GM19324 (cell line): ENCODE data around the gene THAP10.
"Not testable (repeated sequence)": the region's sequence is repeated elsewhere in the genome, so short reads cannot be mapped to it uniquely, and the experiment has no call there.

Experiments used
- ATAC-seq: cut with Tn5 transposase; IDR thresholded peaks from one replicate; pipeline ENCODE4 v1.9.1; 2021; ENCODE audit warnings: mild to moderate bottlenecking, moderate library complexity; ENCODE audit not compliant: unreplicated experiment, low FRiP score

Gene THAP10

DNA sequence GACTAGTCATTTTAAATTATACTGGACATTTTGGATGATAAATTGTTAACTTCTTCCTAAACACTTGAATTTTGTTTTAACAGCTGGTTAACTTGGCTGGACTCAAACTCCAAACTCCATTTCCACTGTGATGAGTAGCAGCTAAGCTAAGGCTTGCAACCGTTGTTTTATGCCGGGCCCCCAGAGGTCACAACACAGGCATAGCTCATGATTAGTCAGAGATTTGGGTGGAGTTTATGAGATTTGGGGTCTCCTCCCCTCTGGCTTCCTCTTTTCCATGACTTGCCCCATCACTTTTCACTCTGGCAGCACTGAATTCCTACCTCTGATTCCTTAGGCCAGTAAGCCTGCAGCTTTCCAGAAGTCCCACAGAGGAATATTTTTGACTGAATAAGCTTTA is 12.8 kb downstream of the THAP10 start:
- no peak for ATAC-seq

DNA sequence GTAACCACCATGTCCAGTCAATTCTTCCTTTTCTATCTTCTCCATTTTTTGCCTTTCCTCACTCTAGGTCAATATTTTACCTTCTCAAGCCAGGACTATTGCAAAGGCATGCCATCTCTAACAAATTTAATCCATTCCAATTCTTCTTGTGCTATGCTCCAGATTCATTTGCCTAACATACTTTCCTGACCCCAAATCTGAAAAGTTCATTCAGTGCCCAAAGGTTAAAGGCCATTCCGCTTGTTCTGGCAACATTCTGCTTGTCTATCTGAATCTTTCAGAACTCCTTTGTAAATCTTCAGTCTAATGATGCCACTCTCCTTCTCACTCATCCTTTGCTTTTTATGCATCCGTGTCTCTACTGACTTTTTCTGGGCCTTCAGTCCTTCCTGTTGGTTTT is 15.6 kb downstream of the THAP10 start:
- no peak for ATAC-seq

DNA sequence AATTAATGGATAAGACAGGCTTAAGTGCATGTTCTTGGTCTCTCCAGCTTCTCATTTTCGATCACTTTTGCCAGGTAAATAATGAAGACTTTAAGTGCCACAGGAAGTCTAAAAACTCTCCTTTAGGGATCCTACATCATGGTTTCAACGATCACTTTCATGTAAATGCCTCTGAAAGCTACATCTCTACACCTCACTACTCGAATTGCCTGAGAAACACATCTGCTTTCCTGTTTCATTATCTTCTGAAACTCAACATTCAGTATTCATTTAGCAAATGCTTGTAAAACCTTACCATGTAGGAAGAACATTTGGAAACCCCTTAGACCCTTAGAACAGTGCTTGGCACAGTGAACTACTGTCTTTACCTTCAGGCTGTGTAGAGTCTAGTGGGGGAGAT is 16.2 kb downstream of the THAP10 start:
- ATAC-seq: no peak

DNA sequence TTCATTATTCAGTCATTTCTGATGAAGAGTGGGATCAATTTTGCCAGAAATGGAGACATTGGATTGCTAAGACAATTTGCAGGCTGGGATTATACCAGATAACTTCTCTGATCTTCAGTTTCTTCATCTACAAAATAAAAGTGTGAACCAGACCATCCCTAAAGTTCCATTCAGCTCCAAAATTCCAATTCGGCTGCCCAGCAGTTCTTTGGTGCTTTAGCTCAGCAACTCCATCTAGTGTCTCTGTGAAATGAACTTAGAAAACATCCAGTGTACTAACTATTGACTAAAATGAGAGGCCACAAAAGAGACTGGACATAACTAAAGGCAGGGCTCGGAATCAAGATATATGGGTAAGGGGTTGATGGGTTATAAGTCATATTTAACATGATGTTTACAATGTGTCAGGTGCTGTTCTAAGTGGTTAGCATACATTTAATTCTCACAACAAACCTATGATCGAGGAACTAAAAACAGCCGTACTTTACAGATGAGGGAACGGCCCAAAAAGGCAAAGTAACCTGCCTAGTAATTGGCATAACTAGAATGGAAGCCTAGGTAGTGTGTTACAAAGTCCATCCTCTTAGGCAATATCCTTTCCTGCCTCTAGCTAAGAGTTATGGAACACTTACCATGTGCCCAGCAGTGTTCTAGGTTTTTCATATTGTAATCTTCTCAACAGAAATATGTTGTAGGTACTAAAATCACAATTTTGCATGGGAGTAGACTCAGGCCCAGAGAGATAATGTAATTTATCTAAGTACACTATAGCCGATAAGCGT is 17.0 kb downstream of the THAP10 start:
- no peak for ATAC-seq

DNA sequence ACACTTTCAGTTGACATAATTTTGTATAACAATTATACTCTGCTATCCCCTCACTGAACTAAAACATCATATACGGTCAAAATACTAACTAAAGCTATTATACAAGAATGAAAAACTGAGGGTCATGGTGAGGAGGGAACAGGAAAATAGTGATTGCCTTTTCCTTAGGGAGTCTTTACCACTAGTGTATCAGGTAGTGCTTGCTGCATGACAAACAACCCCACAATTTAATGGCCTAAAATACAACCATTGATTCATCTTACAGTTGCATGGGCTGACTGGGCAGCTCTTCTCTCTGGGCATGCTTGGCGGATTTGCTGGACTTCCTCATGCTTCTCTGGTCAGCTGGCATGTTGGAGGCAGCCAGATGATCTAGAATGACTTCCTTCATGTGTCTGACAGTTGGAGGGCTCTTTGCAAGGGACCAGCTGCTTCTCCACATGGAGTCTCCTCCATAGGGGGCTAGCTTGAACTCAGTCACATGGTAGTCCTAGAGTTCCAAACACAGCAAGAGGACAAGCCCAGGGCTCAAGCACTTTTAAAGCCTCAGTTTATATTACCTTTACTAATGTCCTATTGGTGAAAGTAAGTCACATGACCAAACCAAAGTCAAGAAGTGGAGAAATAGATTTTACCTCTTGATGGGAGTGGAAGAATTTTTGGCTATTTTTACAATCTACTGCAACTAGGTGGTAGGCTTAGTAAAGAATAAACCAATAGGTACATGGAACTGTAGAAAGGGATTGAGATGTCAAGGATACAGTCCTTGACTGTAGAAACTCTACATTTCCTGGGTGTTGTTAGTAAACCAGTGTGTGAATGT is 18.8 kb downstream of the THAP10 start:
- no peak for ATAC-seq

DNA sequence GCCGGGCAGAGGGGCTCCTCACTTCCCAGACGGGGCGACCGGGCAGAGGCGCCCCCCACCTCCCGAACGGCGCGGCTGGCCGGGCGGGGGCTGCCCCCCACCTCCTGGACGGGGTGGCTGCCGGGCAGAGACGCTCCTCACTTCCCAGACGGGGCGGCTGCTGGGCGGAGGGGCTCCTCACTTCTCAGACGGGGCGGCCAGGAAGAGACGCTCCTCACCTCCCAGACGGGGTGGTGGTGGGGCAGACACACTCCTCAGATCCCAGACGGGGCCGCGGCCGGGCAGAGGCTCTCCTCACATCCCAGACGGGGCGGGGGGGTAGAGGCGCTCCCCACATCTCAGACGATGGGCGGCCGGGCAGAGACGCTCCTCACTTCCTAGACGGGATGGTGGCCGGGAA is 20.7 kb downstream of the THAP10 start:
- not testable (repeated sequence) for ATAC-seq

DNA sequence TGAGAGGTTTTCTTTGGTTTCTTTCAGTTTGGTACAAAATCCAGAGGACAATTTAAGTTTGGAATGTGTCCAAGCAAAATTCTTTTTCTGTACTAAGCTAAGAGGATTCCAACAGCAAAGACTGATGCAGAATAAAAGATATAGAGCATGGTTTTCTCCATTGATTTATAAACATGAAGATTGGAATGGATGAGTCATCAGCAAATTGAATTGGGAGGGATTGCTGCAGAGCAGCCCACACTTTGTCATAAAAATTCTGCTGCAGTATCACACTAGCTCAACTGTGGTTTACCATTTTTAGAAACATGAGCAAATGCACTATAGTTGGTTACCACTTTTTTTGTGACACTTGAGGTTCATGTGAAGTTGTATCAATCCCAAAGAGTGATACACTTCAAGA is 22.2 kb downstream of the THAP10 start:
- ATAC-seq: no peak

DNA sequence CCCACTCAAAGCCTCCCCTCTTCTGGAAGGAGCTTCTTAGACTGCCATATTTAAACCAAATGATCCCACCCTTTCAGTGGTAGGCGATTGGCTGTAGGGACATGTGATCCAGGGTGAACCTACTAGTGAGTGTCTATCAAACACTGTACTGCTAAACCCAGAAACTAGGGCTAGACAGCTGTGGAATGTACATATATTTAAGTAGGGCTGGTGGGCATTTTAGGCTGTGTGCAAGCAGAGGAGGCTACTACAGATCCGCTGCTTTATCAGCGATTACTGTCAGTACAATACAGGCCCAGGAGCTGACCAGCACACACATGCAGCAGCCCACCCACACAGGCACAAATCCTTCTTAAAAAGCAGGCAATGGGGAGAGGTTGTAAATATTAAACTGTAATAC is 22.9 kb downstream of the THAP10 start:
- no peak for ATAC-seq

DNA sequence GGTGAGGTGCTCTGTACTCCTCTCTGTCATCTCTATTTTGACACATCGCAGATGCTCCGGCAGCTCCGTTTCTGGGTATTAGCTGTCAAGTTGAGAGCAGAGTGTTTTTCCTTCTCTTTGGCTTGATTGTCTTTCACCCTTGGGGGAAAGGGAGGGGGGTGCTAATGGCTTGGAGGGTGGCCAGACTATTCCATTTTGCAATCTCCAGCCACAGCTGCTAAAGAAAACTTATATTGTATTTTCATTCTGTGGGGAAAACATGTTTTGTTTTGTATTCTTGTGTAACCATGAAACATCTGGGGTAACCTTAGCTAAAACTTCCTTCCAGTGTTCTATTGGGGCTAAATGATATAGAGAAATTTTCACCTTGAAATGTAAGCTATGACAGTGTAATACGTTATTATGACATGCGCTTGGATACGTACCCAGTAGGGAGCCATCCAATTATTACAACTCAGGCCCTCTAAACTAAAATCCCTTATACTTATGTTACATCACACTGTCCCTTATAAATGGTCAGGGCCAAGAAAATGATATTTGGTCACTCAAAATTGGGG is 24.2 kb downstream of the THAP10 start:
- ATAC-seq: no peak

DNA sequence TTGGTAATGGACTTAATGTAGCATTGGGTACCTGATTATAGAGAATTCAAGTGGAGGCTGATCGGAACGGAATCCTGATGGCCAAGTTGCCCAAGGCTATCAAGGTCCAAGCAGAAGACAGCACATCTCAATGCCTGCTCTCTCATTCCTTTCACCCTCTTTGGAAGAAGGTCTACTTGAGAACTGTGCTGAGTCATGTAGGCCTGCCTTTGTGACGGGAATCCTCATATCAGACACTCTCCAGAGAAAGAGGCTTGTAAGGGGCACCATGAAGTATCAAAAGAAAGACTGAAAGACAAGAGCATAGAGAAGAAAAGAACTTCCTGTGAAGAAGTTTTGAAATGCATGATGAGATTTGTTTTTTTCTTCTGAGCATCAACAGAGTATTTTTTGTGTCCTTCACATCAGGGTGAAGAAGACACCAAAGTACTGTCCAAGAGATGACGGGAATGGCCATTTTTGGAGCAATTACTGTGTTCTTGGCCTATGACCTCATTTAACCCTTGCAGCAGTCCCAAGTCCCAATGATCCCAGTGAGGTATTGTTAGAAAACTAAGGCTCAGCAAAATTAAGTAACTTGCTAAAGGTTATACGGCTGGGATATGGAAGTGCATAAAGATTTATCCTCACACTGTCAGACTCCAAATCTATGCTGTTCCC is 25.1 kb downstream of the THAP10 start:
- no peak for ATAC-seq

DNA sequence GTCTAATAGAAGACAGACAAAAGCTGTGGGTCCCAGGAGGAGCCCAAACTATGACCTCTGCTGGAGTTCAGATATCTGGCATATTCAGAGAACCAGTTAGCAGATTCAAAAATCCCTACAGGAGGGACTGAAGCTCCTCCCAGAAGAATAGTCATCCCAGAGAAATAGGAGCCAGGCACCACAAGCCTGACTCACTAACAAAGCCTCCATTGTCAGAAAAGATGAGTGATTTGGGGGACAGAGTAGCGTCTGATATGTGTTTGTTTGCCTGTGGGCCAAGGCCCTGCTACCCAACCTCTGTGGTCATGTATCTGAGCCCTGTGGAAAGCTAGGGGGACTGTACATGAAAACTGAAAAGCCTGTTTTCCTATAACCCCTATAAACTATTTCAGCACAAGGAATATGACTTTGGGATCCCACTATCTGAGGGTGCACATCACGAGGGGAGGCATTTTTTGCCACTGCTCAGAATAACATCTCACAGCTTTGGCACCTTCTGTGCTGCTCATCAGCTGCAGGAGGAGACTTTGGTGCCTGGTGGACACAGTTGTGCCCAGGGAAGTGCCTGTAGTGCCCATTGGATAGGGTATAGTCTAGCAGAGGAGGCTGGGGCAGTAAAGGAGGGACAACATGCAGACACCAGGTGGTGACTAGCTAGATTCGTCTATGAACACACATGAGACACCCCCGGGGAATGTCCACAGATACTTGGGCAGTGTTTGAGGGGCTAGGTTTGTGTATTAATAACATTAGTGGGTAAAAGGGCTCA is 28.6 kb downstream of the THAP10 start:
- no peak for ATAC-seq

DNA sequence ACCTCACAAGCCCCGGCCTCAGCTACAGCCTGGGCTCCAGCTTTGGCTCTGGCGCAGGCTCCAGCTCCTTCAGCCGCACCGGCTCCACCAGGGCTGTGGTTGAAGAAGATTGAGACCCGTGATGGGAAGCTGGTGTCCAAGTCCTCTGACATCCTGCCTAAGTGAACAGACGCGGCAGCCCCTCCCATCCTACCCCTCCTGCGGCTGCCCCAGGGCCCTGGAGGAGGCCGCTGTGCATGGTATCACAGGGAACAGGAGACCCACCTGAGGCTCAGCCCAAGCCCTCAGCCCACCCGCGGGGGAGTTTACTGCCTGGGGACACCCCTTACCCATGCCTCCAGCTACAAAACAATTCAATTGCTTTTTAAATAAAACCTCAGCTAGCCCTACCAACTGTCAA is 32.2 kb downstream of the THAP10 start:
- no peak for ATAC-seq

DNA sequence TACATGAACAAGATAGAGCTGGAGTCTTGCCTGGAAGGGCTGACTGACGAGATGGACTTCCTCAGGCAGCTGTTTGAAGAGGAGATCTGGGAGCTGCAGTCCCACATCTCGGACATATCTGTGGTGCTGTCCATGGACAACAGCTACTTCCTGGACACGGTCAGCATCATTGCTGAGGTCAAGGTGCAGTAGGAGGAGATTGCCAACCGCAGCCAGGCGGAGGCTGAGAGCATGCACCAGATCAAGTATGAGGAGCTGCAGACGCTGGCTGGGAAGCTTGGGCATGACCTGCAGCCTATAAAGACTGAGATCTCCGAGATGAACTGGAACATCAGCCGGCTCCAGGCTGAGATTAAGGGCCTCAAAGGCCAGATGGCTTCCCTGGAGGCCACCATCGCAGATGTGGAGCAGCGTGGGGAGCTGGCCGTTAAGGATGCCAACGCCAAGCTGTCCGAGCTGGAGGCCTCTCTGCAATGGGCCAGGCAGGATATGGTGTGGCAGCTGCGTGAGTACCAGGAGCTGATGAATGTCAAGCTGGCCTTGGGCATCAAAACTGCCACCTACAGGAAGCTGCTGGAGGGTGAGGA is 32.8 kb downstream of the THAP10 start:
- ATAC-seq: no peak

DNA sequence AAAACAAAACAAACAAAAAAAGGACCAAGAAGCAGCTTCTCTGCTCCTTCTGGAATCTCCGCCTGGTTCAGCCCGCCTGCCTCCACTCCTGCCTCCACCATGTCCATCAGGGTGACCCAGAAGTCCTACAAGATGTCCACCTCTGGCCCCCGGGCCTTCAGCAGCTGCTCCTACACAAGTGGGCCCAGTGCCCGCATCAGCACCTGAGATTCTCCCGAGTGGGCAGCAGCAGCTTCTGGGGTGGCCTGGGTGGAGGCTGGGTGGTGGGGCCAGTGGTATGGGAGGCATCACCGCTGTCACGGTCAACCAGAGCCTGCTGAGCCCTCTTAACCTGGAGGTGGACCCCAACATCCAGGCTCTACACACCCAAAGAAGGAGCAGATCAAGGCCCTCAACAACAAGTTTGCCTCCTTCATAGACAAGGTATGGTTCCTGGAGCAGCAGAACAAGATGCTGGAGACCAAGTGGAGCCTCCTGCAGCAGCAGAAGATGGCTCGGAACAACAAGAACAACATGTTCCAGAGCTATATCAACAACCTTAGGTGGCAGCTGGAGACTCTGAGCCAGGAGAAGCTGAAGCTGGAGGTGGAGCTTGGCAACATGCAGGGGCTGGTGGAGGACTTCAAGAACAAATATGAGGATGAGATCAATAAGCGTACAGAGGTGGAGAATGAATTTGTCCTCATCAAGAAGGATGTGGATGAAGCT is 33.5 kb downstream of the THAP10 start:
- ATAC-seq: not testable (repeated sequence)

DNA sequence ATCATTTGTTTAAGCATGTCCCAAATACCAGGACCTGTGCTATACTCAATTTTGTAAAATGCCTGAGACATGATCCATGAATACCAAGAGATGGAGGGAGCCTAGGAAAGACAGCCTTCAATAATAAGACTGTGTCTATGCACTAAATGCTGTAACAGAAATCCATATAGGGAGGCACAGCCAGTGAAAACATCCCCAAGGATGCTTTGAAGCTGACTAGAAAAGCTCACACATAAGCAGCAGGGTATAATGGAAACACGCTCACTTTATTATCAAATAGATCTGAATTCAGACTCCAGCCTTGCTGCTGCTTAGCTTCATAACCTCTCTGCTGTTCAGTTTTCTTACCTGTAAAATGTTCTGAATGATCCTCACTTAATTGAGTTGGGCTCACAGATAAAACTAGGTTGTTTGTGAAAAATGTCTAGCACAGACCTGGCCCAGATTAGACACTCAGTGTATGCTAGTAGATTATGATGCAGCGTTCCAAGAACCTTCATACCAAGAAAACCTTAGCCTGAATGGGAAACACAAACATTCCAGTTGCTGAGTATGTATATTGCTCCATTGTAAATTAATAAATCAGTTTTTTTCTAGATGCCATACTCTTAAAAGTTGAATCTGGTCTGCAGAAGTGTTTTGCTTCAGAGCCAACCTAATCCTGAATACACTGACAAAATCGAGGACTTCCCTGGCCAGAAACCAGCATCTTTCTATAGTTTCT is 34.5 kb downstream of the THAP10 start:
- ATAC-seq: no peak

DNA sequence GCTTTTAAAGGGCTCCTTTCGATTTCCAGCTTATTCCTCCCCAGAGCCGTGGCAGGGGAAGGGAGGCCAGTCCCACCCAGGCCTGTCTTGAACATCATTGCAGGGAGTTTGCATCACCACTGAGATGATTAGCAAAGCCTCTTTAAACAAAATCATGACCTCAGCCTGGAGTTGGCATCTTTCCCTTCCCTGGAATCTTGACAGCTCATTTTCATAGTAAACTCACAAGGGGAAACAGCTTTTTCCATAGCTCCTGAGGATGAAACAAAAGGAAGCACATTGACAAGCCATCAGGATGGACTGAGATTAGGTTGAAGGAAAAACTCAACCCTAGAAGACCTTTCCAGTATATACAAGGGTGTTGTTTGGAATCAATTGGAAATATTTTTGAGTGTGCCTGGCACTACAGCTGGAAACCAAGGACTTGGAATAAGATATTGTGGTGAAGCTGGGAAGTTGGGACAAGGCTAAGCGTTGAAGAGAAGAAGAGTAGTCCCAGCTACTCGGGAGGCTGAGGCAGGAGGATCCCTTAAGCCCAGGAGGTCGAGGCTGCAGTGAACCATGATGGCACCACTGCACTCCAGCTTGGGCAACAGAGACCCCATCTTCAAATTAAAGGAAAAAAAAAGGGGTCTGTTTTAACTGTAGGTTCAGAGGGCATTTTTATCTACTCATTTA is 35.2 kb downstream of the THAP10 start:
- no peak for ATAC-seq

DNA sequence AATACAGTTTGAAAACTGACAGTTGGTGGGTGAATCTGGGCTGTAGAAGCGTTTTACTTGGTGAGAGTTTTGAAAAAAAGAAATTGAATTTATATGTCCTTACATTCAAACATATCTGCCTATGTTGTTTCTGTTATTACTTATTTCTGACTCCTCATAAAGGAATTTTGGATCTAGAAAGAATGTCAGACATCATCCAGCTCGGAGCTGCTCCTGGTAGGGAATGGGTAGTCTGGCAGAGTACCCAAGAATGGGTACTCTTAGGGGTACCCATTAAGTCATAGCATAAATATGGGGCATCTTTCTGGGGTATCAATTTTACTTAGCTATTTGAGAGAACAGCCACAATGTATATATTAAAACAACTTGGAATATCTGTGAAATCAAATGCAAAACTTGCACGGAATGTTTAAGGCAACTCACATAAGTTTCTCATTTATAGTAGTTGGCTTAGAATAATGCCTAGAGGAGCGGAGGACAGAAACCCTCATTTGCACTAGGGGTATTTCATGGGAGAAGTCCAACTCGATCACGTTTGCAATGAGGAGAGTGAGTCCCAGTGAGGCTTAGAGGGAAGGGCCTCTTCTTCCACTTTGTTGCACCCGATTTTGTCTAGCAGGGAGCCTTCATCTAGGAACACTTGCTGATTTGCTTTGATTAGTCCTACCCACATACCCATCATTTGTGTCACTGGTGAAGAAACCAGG is 35.9 kb downstream of the THAP10 start:
- ATAC-seq: no peak

DNA sequence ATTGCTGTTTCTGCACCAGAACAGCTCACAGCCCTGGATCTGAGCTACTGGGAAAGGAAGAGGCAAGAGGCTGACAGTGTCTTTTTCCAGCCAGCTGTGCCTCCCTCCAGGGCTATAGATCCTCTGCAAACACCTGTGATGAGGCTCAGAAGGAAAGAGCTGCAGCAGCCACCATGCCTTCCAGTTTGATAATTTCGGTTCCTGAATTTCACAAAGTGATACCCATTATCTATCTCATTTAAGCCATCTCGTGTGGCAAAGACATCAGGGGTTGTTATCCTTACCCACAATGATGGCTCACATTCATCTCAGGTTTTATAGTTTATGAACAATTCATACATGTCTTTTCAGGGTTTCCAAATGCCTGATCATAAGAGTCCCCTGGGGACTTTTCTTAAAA is 36.5 kb downstream of the THAP10 start:
- no peak for ATAC-seq
